ENCODE data around the gene SBF2.
"Not testable (repeated sequence)": the region's sequence is repeated elsewhere in the genome, so short reads cannot be mapped to it uniquely, and the experiment has no call there.

Gene SBF2

DNA sequence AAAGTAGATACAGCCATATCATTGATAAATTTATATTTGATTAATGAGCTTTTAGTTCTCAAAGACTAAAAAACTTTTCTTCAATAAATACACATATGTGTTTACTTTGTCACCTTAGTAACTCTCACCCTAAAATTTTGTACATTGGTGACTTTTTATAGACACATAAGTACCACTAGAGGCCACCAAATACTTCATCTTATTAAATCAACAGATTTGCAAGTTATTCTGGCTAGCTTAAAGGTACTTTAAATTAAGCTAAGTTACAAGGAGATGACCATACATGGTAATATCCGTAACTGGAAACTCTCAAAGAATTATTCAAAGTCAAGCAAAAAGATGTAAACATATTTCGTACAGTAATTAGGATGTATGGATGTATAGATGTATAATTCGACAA lies 112.2 kb downstream of the SBF2 start:
- H3K4me3 ChIP-seq (ENCODE audit: low read length), result no peak overlapping the region
- no peak for TF ChIP-seq ZNF274 (IDR thresholded peaks at IDR 0.05; ENCODE audit: low read depth, low read length)

- H3K4me3 ChIP-seq (ENCODE audit: low read length), result no peak overlapping the region
- TF ChIP-seq ZNF274 (IDR thresholded peaks at IDR 0.05; ENCODE audit: low read depth, low read length), result no peak
These were observed 129.4 kb downstream of the SBF2 start for GRCh38 chr11:10164621-10165020.

- TF ChIP-seq ZNF274 (IDR thresholded peaks at IDR 0.05; ENCODE audit: low read depth, low read length), result no peak
These were observed 131.8 kb downstream of the SBF2 start for GRCh38 chr11:10162222-10162621.

GRCh38 chr11:10160350-10160749 lies 133.7 kb downstream of the SBF2 start:
- H3K4me3 ChIP-seq (ENCODE audit: low read length), result no peak overlapping the region
- TF ChIP-seq ZNF274 (IDR thresholded peaks at IDR 0.05; ENCODE audit: low read depth, low read length), result no peak

More at GRCh38 chr11:10162222-10162621, 131.8 kb downstream of the SBF2 start:
- H3K4me3 ChIP-seq (ENCODE audit: low read length), result no peak overlapping the region

DNA sequence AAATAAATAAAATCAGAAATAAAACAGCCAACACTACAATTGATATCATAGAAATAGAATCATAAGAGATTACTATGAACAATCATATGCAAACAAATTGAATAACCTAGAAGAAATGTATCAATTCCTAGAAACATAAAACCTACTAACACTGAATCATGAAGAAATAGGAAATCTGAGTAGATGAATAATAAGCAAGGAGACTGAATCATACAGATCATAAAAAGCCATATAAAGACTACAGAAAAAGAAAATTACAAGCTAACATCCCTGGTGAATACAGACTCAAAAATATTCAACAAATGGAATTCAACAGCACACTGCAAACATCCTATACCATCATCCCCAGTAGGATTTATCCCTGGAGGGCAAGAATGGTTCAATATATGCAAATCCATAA lies 135.6 kb downstream of the SBF2 start:
- no peak for TF ChIP-seq ZNF274 (IDR thresholded peaks at IDR 0.05; ENCODE audit: low read depth, low read length)
- H3K4me3 ChIP-seq (ENCODE audit: low read length), result no peak overlapping the region

DNA sequence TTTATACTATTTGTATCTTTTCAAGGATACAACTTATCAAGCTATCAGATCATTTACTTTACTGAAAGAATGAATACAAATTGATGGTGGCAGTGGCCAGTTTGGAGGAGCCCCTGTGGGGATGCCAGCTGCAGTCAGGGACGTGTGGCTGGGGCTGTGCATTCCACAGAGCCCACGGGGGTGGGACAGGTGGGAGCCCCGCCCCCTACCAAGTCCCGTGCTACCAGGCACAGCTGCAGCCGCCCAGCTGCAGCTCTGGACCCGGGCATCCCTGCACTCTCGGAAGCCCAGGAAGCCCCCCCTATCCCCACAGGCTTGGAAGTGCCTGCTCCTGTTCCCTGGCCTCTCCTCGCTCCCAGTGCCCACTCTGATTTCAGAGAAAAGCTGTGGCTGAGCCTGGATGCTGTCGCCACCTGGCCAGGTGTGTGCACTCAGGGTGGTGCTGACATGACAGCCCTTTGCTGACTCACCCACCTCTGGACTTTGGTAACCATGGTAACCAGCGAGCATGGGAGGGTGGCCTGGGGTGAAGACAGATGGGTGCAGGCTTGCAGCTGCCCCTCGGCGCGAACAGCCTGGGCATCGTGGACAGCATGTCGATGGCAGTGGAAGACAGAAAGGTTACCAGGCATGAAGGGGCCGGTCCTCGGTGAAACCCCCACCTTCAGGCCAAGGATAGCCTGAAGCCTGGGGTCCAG lies 138.1 kb downstream of the SBF2 start:
- H3K4me3 ChIP-seq (ENCODE audit: low read length), result no peak overlapping the region
- no peak for TF ChIP-seq ZNF274 (IDR thresholded peaks at IDR 0.05; ENCODE audit: low read depth, low read length)

GRCh38 chr11:10150800-10151199 lies 143.2 kb downstream of the SBF2 start:
- H3K4me3 ChIP-seq (ENCODE audit: low read length), result no peak overlapping the region
- TF ChIP-seq ZNF274 (IDR thresholded peaks at IDR 0.05; ENCODE audit: low read depth, low read length), result no peak

DNA sequence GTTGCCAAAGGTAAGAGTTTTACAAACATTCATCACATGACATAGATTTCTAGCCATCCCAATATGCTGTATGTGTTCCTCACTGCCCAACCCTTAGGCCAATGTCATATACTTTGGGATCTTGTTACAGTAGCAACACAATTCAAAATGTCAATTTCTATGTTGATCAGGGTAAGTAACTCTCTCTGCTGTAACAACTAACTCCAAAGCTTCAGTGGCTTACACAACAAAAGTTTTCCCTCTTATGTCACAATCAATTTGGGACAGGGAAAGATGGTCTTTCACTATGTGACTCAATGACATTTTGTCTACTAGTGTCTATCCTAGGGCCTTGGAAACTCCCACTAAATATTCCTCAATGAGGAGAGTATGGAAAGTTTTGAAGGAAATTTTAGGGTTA lies 144.5 kb downstream of the SBF2 start:
- TF ChIP-seq ZNF274 (IDR thresholded peaks at IDR 0.05; ENCODE audit: low read depth, low read length), result no peak
- H3K4me3 ChIP-seq (ENCODE audit: low read length), result no peak overlapping the region

DNA sequence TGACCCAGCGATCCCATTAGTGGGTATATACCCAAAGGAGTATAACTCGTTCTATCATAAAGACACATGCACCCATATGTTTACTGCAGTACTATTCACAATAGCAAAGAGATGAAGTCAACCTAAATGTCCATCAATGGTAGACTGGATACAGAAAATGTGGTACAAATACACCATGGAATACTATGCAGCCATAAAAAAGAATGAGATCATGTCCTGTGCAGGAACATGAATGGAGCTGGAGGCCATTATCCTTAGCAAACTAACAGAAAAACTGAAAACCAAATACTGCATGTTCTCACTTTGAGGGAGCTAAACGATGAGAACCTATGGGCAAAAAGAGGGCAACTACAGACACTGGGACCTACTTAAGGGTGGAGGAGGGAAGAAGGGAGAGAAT lies 146.8 kb downstream of the SBF2 start:
- TF ChIP-seq ZNF274 (IDR thresholded peaks at IDR 0.05; ENCODE audit: low read depth, low read length), result no peak
- no peak overlapping the region for H3K4me3 ChIP-seq (ENCODE audit: low read length)

DNA sequence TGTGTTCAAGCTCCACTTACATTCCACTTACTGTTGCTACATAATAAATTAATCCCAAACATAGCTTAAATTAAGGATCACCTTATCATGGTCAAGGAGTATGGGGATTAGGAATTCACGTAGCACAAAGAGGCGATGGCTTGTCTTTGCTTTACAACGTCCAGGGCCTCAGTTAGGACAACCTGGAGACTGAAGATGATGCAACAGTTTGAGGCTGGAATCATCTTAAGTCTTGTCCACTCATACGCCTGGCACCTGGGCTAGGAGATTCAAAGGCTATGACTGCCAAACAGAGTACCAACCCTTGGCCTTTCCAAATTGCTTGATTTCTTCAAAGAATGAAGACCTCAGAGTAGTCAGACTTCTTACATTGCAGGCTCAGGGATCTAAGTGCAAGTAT lies 149.1 kb downstream of the SBF2 start:
- no peak overlapping the region for H3K4me3 ChIP-seq (ENCODE audit: low read length)
- TF ChIP-seq ZNF274 (IDR thresholded peaks at IDR 0.05; ENCODE audit: low read depth, low read length), result no peak

DNA sequence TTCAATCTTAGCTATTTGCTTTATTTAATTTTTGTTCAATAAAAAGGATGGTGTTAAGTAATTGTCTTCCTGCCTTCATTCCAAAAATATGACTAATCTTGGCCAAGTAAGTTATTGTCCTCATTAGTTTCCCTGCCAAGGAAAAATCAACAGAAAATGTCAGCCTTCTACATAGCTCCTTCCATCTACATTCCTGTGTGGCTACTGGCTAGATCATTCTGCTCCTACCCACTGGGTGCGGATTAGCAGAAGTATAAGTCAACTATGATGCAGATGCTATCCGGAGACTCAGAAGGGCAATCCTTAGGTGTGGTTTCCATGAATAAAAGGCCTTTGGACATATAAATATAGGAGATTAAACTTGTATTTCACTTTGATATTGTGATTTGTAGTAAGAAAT lies 154.4 kb downstream of the SBF2 start:
- H3K4me3 ChIP-seq (ENCODE audit: low read length), result no peak overlapping the region
- no peak for TF ChIP-seq ZNF274 (IDR thresholded peaks at IDR 0.05; ENCODE audit: low read depth, low read length)

DNA sequence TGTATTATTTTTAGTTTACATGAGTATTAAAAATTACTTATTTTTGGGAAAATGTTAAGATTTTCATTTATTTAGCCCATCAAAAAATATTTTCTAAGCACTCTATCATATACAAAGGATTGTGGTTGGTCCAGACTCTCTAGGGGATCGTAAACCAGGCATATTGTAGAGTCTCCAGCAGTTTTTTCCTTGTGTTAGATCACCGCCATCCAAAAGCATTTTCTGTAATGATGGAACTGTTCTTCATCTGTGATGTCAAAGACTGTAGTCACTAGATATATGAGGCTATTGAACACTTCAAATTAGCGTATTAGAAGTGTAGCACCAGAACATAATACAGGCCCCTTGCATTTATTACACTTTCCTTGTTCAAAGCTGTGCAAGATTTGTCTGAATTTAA lies 154.9 kb downstream of the SBF2 start:
- TF ChIP-seq ZNF274 (IDR thresholded peaks at IDR 0.05; ENCODE audit: low read depth, low read length), result no peak
- H3K4me3 ChIP-seq (ENCODE audit: low read length), result no peak overlapping the region

DNA sequence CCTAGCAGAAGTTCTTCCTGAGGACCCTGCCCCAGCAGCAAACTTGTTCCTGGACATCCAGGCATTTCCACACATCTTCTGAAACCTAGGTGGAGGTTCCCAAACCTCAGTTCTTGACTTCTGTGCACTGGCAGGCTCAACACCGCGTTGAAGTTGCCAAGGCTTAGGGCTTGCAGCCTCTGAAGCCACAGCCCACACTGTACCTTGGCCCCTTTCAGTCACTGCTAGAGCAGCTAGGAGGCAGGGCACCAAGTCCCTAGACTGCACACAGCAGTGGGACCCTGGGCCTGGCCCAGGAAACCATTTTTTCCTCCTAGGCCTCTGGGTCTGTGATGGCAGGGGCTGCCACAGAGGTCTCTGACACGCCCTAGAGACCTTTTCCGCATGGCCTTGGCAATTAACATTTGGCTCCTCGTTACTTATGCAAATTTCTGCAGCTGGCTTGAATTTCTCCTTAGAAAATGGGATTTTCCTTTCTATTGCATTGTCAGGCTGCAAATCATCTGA lies 159.0 kb downstream of the SBF2 start:
- no peak for TF ChIP-seq ZNF274 (IDR thresholded peaks at IDR 0.05; ENCODE audit: low read depth, low read length)
- H3K4me3 ChIP-seq (ENCODE audit: low read length), result no peak overlapping the region

DNA sequence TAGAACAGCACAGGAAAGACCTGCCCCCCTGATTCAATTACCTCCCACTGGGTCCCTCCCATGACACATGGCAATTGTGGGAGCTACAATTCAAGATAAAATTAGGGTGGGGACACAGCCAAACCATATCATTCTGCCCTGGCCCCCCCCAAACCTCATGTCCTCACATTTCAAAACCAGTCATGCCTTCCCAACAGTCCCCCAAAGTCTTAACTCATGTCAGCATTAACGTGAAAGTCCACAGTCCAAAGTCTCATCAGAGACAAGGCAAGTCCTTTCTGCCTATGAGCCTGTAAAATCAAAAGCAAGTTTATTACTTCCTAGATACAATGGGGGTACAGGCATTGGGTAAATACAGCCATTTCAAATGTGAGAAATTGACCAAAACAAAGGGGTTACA lies 159.8 kb downstream of the SBF2 start:
- H3K4me3 ChIP-seq (ENCODE audit: low read length), result not testable (repeated sequence)

DNA sequence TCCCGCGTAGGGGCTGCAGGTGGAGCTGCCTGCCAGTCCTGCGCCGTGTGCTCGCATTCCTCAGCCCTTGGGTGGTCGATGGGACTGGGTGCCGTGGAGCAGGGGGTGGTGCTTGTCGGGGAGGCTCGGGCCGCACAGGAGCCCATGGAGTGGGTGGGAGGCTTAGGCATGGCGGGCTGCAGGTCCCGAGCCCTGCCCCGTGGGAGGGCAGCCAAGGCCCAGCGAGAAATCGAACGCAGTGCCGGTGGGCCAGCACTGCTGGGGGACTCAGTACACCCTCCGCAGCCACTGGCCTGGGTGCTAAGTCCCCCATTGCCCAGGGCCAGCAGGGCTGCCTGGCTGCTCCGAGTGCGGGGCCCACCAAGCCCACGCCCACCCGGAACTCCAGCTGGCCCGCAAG lies 160.8 kb downstream of the SBF2 start:
- not testable (repeated sequence) for H3K4me3 ChIP-seq (ENCODE audit: low read length)

- no peak overlapping the region for H3K4me3 ChIP-seq (ENCODE audit: low read length)
- TF ChIP-seq ZNF274 (IDR thresholded peaks at IDR 0.05; ENCODE audit: low read depth, low read length), result no peak
These were observed 163.1 kb downstream of the SBF2 start for GRCh38 chr11:10130875-10131274.

DNA sequence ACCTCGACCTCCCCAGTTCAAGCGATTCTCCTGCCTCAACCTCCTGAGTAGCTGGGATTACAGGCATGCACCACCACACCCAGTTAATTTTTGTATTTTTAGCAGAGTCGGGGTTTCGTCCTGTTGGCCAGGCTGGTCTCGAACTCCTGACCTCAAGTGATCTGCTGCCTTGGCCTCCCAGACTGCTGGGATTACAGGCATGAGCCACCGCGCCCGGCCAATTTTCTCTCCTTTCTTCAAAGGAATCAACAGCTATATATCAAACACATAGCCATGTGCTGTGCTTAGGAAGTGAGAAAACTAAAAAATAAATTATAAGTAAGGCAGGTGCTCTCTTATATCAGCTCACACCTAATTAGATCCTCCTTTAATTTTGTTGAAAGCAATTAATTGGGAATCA lies 164.8 kb downstream of the SBF2 start:
- not testable (repeated sequence) for H3K4me3 ChIP-seq (ENCODE audit: low read length)
